GM23338 (cell line): Measurements from ENCODE around the gene MT1A. TPM values are rescaled to one million over a fixed set of nuclear protein-coding genes. Genes with fewer than 3 reads are reported as not detected.

Source experiments
- ATAC-seq: fragments of 200-7000 bp; cut with Tn5 transposase; 3 replicates; pipeline ENCODE4 v1.9.1; 2020
- DNase-seq: peaks from one replicate; pipeline ENCODE4 v3.0.0-alpha.2; 2015; ENCODE audit warnings: low spot score
- H2AFZ ChIP-seq: fragments of 200-600 bp; sonication (generic); 2 replicates; pipeline ENCODE4 v1.8.0; 2016; ENCODE audit warnings: antibody characterized with exemption, mild to moderate bottlenecking, moderate library complexity
- H3F3A ChIP-seq: fragments of 200-600 bp; sonication (generic); replicated peaks from 2 replicates; pipeline ENCODE4 v1.8.0; 2017; ENCODE audit warnings: antibody characterized with exemption, mixed run types, low read depth
- H3K27ac ChIP-seq: fragments of 200-600 bp; sonication (generic); 2 replicates; pipeline ENCODE4 v1.6.1; 2016; ENCODE audit warnings: low read depth
- H3K27me3 ChIP-seq: fragments of 200-600 bp; sonication (generic); 2 replicates; pipeline ENCODE4 v1.8.0; 2016; ENCODE audit warnings: mild to moderate bottlenecking, mixed run types, moderate library complexity; ENCODE audit not compliant: insufficient read depth
- H3K36me3 ChIP-seq: fragments of 200-600 bp; sonication (generic); 2 replicates; pipeline ENCODE4 v1.8.0; 2016; ENCODE audit warnings: mild to moderate bottlenecking; ENCODE audit not compliant: insufficient read depth
- H3K4me1 ChIP-seq: fragments of 200-600 bp; sonication (generic); 2 replicates; pipeline ENCODE4 v1.8.0; 2016; ENCODE audit warnings: mild to moderate bottlenecking, moderate library complexity; ENCODE audit not compliant: insufficient read depth
- H3K4me2 ChIP-seq: fragments of 200-600 bp; sonication (generic); 2 replicates; pipeline ENCODE4 v1.7.1; 2017; ENCODE audit warnings: mixed run types
- H3K4me3 ChIP-seq: fragments of 200-600 bp; sonication (generic); 2 replicates; pipeline ENCODE4 v1.6.1; 2016; ENCODE audit warnings: mixed run types
- H3K79me2 ChIP-seq: fragments of 200-600 bp; sonication (generic); replicated peaks from 2 replicates; pipeline ENCODE4 v1.8.0; 2017; ENCODE audit warnings: mild to moderate bottlenecking; ENCODE audit not compliant: insufficient read depth
- H3K9me2 ChIP-seq: fragments of 200-600 bp; sonication (generic); 2 replicates; pipeline ENCODE4 v1.8.0; 2017; ENCODE audit not compliant: insufficient read depth
- H4K20me1 ChIP-seq: fragments of 200-600 bp; sonication (generic); replicated peaks from 2 replicates; pipeline ENCODE4 v1.8.0; 2017; ENCODE audit warnings: mild to moderate bottlenecking; ENCODE audit not compliant: insufficient read depth
- H3K27ac Mint-ChIP-seq: 2 replicates; pipeline ENCODE4 v1.8.0; 2020; ENCODE audit warnings: inconsistent platforms, mild to moderate bottlenecking, moderate library complexity, mixed read lengths
- H3K27me3 Mint-ChIP-seq: 3 replicates; pipeline ENCODE4 v1.8.0; 2022; ENCODE audit warnings: low read depth, mild to moderate bottlenecking, moderate library complexity, mixed read lengths, inconsistent platforms; ENCODE audit not compliant: insufficient read depth, poor library complexity
- H3K36me3 Mint-ChIP-seq: 3 replicates; pipeline ENCODE4 v1.8.0; 2021; ENCODE audit warnings: low read depth, mild to moderate bottlenecking, inconsistent platforms, moderate library complexity, mixed read lengths
- H3K4me1 Mint-ChIP-seq: 3 replicates; pipeline ENCODE4 v1.8.0; 2020; ENCODE audit warnings: mild to moderate bottlenecking, inconsistent platforms, mixed read lengths
- H3K4me3 Mint-ChIP-seq: 3 replicates; pipeline ENCODE4 v1.8.0; 2021; ENCODE audit warnings: moderate library complexity, mild to moderate bottlenecking, inconsistent platforms, mixed read lengths
- H3K9me3 Mint-ChIP-seq: 3 replicates; pipeline ENCODE4 v1.8.0; 2020; ENCODE audit warnings: moderate library complexity, mild to moderate bottlenecking, inconsistent platforms, mixed read lengths
- CREB1 ChIP-seq: fragments of 250-450 bp; sonication (Bioruptor Pico); IDR thresholded peaks from 2 replicates; pipeline ENCODE4 v1.5.0; 2020; ENCODE audit warnings: low read depth, mild to moderate bottlenecking, moderate library complexity
- ETS1 ChIP-seq: IDR thresholded peaks from 2 replicates; pipeline ENCODE4 v1.6.1; 2016; ENCODE audit warnings: antibody characterized with exemption
- EZH2 ChIP-seq: fragments of 200-600 bp; sonication (generic); IDR thresholded peaks from one replicate; pipeline ENCODE4 v1.8.0; 2017; ENCODE audit warnings: antibody characterized with exemption, mild to moderate bottlenecking, low read depth; ENCODE audit not compliant: unreplicated experiment
- JUNB ChIP-seq: IDR thresholded peaks from one replicate; pipeline ENCODE4 v1.6.1; 2016; ENCODE audit warnings: antibody characterized with exemption; ENCODE audit not compliant: unreplicated experiment
- POLR2AphosphoS5 ChIP-seq: IDR thresholded peaks from 2 replicates; pipeline ENCODE4 v1.6.1; 2016; ENCODE audit warnings: antibody characterized with exemption, low read depth
- STAT1 ChIP-seq: IDR thresholded peaks from one replicate; pipeline ENCODE4 v1.6.1; 2016; ENCODE audit warnings: antibody characterized with exemption; ENCODE audit not compliant: unreplicated experiment
- polyA plus RNA-seq: library from polyadenylated mRNA; unstranded; fragments of >200 nt; fragmentation: Nextera tagmentation; extraction: Ambion mirVana; gene quantifications from 2 replicates; pipeline ENCODE4 v1.2.1, GENCODE V29; 2016
- total RNA-seq: library from RNA; depleted of rRNA; stranded (reverse); fragments of >200 nt; shearing (Covaris generic); gene quantifications from 2 replicates; pipeline ENCODE4 v1.2.3, GENCODE V29; 2014
- TF ChIP-seq, protein P1 (sequence below): fragments of 250-450 bp; sonication (Bioruptor Pico); IDR thresholded peaks from 2 replicates; pipeline ENCODE4 v1.5.0; 2020; ENCODE audit warnings: mild to moderate bottlenecking, moderate library complexity
- TF ChIP-seq, protein P2 (sequence below): IDR thresholded peaks from one replicate; pipeline ENCODE4 v1.6.1; 2018; ENCODE audit warnings: antibody characterized with exemption; ENCODE audit not compliant: unreplicated experiment

Gene MT1A
- total and polyA plus RNA-seq, 2 experiments from 2014 or later: 2.5 TPM; not detected in 1

DNA sequence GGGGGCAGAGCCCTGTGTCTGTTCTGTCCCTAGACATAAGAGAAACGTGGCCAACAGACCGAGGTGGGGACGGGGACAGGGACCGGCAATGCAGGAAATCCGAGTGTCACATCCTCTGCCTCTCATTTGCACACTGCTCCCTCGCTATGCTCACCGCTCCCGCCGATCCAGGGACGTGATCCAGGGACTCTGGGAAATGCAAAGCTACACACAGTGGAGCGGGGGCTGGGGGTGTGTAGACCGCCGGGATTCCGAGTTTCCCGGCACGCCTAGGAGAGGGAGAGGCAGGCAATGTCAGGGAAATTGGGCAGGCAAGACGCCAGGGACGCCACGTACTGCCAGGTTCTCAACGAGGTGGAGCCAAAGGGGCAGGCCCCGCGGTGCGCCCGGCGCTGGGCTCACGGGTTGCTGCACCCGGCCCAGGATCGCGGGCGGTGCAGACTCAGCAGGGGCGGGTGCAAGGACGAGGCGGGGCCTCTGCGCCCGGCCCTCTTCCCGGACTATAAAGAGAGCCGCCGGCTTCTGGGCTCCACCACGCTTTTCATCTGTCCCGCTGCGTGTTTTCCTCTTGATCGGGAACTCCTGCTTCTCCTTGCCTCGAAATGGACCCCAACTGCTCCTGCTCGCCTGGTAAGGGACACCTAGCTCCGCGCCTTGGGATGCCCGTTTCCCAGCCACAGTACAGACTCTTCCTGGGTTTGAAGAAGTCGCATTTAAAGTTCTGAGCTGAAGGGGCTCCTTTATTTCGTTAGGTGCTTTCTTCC lies 43.7 kb downstream of the MT1A start, which contains the start of gene MT1X:
Gene MT1X, plus strand, starts transcription at position 532 of the 764 bp plus-strand sequence. Its CDS starts 71 bp downstream, at position 603.
- Mint-ChIP-seq H3K27ac (peak within 1 kb of the TSS; percentile 89; the same call in 1 of the 2 replicates), H3K27me3 (peaks cover 24% of the 10 kb centered on the region), H3K4me3 (peak within 1 kb of the TSS; percentile 93), H3K4me1 (peaks cover 27% of the 10 kb centered on the region), H3K9me3 (peaks cover 11% of the 10 kb centered on the region; the same call in 2 of the 3 replicates), H3K36me3 (peaks cover 40% of the 10 kb centered on the region)
- no peaks in the 10 kb centered on the region for H4K20me1 ChIP-seq
- ATAC-seq (peak; percentile 92), DNase-seq (peak; percentile 89)
- H3K27me3 ChIP-seq: peaks cover 24% of the 10 kb centered on the region
- peaks cover 14% of the 10 kb centered on the region for H3K79me2 ChIP-seq
- H3K4me1 ChIP-seq: peaks cover 28% of the 10 kb centered on the region
- peak within 1 kb of the TSS; percentile 95 for H2AFZ ChIP-seq
- H3K27ac ChIP-seq: no peak within 1 kb of the TSS
- peak within 1 kb of the TSS; percentile 96 for H3K4me2 ChIP-seq
- peak; percentile 45; the same call in 1 of the 2 replicates for TF ChIP-seq ETS1
- peak; percentile 97 for TF ChIP-seq POLR2AphosphoS5
- no peak for TF ChIP-seq EZH2
- no peaks in the 10 kb centered on the region for H3K9me2 ChIP-seq
- H3F3A ChIP-seq: peaks cover 7% of the 10 kb centered on the region; the same call in 1 of the 2 replicates
- no peaks in the 10 kb centered on the region for H3K36me3 ChIP-seq
- H3K4me3 ChIP-seq: peak within 1 kb of the TSS; percentile 86

DNA sequence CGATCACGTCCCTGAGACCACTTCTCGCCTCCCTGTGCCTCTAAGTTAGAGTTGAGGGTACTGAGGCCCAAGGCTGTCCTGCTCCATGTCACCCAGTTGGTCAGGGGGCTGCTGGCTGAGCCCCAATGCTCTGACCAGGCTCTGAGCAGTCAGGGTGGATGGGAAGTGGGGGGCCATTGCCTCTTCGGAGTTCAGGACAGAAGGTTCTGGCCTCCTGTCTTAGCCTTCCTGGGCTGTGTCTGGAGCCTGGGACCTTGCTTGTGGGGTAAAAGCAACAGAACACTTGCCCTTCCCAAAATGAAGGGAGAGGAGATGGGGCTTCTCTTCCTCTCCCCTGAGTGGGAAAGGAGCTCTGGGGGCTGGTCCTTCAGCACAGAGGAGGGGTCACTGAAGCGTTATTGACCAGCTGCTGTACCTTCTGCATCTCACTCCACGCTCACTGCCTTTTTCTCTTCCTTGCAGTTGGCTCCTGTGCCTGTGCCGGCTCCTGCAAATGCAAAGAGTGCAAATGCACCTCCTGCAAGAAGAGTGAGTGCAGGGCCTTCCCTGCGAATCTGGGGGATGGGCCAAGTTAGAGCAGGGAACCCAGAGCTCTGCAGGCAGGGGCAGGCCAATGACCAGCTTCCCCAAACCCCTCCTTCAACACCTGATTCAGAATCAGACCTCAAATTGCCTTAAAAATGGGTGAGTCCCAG lies 44.4 kb downstream of the MT1A start:
- H4K20me1 ChIP-seq: no peaks in the 10 kb centered on the region
- H3K79me2 ChIP-seq: peaks cover 14% of the 10 kb centered on the region
- Mint-ChIP-seq H3K27me3 (peaks cover 24% of the 10 kb centered on the region), H3K27ac (peak overlapping the region; percentile 43; the same call in 1 of the 2 replicates), H3K4me1 (peaks cover 24% of the 10 kb centered on the region), H3K9me3 (peaks cover 11% of the 10 kb centered on the region; the same call in 2 of the 3 replicates), H3K36me3 (peaks cover 40% of the 10 kb centered on the region), H3K4me3 (peak overlapping the region; percentile 93)
- peaks cover 27% of the 10 kb centered on the region for H3K4me1 ChIP-seq
- H3K27ac ChIP-seq: no peak overlapping the region
- peak overlapping the region; percentile 95 for H2AFZ ChIP-seq
- peaks cover 7% of the 10 kb centered on the region; the same call in 1 of the 2 replicates for H3F3A ChIP-seq
- H3K36me3 ChIP-seq: no peaks in the 10 kb centered on the region
- peaks cover 24% of the 10 kb centered on the region for H3K27me3 ChIP-seq
- no peaks in the 10 kb centered on the region for H3K9me2 ChIP-seq
- ATAC-seq (peak; percentile 27), DNase-seq (peak; percentile 37)
- H3K4me3 ChIP-seq: peak overlapping the region; percentile 86
- peak overlapping the region; percentile 96 for H3K4me2 ChIP-seq
- TF ChIP-seq, protein P1, sequence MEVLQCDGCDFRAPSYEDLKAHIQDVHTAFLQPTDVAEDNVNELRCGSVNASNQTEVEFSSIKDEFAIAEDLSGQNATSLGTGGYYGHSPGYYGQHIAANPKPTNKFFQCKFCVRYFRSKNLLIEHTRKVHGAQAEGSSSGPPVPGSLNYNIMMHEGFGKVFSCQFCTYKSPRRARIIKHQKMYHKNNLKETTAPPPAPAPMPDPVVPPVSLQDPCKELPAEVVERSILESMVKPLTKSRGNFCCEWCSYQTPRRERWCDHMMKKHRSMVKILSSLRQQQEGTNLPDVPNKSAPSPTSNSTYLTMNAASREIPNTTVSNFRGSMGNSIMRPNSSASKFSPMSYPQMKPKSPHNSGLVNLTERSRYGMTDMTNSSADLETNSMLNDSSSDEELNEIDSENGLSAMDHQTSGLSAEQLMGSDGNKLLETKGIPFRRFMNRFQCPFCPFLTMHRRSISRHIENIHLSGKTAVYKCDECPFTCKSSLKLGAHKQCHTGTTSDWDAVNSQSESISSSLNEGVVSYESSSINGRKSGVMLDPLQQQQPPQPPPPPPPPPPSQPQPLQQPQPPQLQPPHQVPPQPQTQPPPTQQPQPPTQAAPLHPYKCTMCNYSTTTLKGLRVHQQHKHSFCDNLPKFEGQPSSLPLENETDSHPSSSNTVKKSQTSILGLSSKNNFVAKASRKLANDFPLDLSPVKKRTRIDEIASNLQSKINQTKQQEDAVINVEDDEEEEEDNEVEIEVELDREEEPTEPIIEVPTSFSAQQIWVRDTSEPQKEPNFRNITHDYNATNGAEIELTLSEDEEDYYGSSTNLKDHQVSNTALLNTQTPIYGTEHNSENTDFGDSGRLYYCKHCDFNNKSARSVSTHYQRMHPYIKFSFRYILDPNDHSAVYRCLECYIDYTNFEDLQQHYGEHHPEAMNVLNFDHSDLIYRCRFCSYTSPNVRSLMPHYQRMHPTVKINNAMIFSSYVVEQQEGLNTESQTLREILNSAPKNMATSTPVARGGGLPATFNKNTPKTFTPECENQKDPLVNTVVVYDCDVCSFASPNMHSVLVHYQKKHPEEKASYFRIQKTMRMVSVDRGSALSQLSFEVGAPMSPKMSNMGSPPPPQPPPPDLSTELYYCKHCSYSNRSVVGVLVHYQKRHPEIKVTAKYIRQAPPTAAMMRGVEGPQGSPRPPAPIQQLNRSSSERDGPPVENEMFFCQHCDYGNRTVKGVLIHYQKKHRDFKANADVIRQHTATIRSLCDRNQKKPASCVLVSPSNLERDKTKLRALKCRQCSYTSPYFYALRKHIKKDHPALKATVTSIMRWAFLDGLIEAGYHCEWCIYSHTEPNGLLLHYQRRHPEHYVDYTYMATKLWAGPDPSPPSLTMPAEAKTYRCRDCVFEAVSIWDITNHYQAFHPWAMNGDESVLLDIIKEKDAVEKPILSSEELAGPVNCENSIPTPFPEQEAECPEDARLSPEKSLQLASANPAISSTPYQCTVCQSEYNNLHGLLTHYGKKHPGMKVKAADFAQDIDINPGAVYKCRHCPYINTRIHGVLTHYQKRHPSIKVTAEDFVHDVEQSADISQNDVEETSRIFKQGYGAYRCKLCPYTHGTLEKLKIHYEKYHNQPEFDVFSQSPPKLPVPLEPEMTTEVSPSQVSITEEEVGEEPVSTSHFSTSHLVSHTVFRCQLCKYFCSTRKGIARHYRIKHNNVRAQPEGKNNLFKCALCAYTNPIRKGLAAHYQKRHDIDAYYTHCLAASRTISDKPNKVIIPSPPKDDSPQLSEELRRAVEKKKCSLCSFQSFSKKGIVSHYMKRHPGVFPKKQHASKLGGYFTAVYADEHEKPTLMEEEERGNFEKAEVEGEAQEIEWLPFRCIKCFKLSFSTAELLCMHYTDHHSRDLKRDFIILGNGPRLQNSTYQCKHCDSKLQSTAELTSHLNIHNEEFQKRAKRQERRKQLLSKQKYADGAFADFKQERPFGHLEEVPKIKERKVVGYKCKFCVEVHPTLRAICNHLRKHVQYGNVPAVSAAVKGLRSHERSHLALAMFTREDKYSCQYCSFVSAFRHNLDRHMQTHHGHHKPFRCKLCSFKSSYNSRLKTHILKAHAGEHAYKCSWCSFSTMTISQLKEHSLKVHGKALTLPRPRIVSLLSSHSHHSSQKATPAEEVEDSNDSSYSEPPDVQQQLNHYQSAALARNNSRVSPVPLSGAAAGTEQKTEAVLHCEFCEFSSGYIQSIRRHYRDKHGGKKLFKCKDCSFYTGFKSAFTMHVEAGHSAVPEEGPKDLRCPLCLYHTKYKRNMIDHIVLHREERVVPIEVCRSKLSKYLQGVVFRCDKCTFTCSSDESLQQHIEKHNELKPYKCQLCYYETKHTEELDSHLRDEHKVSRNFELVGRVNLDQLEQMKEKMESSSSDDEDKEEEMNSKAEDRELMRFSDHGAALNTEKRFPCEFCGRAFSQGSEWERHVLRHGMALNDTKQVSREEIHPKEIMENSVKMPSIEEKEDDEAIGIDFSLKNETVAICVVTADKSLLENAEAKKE: no peak
- TF ChIP-seq CREB1 (CRISPR knock-in tag) (no peak), JUNB (no peak), STAT1 (no peak), EZH2 (no peak)
- TF ChIP-seq, protein P2, sequence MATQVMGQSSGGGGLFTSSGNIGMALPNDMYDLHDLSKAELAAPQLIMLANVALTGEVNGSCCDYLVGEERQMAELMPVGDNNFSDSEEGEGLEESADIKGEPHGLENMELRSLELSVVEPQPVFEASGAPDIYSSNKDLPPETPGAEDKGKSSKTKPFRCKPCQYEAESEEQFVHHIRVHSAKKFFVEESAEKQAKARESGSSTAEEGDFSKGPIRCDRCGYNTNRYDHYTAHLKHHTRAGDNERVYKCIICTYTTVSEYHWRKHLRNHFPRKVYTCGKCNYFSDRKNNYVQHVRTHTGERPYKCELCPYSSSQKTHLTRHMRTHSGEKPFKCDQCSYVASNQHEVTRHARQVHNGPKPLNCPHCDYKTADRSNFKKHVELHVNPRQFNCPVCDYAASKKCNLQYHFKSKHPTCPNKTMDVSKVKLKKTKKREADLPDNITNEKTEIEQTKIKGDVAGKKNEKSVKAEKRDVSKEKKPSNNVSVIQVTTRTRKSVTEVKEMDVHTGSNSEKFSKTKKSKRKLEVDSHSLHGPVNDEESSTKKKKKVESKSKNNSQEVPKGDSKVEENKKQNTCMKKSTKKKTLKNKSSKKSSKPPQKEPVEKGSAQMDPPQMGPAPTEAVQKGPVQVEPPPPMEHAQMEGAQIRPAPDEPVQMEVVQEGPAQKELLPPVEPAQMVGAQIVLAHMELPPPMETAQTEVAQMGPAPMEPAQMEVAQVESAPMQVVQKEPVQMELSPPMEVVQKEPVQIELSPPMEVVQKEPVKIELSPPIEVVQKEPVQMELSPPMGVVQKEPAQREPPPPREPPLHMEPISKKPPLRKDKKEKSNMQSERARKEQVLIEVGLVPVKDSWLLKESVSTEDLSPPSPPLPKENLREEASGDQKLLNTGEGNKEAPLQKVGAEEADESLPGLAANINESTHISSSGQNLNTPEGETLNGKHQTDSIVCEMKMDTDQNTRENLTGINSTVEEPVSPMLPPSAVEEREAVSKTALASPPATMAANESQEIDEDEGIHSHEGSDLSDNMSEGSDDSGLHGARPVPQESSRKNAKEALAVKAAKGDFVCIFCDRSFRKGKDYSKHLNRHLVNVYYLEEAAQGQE: no peak
